ENCODE results near the gene ACP3.

ACP3 gene, protein sequence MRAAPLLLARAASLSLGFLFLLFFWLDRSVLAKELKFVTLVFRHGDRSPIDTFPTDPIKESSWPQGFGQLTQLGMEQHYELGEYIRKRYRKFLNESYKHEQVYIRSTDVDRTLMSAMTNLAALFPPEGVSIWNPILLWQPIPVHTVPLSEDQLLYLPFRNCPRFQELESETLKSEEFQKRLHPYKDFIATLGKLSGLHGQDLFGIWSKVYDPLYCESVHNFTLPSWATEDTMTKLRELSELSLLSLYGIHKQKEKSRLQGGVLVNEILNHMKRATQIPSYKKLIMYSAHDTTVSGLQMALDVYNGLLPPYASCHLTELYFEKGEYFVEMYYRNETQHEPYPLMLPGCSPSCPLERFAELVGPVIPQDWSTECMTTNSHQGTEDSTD

DNA sequence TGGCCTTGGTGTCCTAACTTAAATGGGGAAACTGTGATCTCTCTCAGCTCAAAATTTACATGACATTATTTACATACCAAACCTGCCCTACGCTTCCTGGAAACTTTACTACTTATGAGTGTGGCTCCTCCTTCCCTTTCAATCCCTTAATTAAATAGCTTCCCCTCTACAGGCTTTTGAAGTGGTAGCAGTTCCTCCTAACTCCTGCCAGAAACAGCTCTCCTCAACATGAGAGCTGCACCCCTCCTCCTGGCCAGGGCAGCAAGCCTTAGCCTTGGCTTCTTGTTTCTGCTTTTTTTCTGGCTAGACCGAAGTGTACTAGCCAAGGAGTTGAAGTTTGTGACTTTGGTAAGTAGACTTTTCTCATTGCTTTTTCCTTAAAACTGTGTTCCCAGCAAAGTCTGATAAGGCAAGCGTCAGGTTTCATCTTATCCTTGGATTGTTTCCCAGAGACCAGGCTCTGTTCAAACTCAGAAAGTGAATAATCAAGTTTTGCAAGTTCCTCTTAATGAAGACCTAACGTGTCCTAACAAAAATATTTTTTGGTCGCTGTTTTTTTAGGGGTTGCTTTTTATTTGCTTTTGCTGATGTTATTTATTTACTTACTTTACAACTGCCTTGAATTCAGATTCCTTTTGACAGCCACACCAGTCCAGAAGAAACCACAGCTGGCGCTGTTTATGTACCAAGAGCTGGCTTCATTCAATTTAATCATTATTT, at the start of gene ACP3:
TSS of gene ACP3 (plus strand) at position 179 of the 720 bp plus-strand sequence. CDS start at position 229, 50 bp downstream.
- no peaks in the 10 kb centered on the region for H3K9me3 Mint-ChIP-seq
- DNase-seq, result no peak
- no peaks in the 10 kb centered on the region for H3K36me3 Mint-ChIP-seq (ENCODE audit: low read depth)
- H3K27me3 Mint-ChIP-seq, result peaks cover 20% of the 10 kb centered on the region
- H3K27ac Mint-ChIP-seq, result no peak within 1 kb of the TSS
- no peak within 1 kb of the TSS for H3K4me3 Mint-ChIP-seq
- H3K4me1 Mint-ChIP-seq (ENCODE audit: low read depth), result no peaks in the 10 kb centered on the region

DNA sequence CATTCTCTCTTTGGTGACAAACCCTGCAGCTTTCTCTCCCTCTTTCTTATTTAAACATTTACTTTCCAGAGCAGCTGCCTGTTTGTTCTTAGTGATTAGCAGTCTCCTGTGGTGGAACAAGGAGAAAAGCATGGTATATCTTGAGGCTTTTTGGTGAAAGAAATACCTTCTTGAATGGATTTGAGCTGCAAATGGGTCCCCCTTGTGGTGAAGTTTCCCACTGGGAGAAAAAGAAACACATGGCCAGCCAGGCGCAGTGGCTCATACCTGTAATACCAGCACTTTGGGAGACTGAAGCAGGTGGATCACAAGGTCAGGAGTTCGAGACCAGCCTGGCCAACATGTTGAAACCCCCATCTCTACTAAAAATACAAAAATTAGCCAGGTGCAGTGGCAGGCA, 48.3 kb upstream of the ACP3 start:
- DNase-seq, result no peak
- Mint-ChIP-seq H3K27me3 (peaks cover 7% of the 10 kb centered on the region), H3K9me3 (no peaks in the 10 kb centered on the region), H3K4me3 (no peak overlapping the region), H3K4me1 (ENCODE audit: low read depth) (no peaks in the 10 kb centered on the region), H3K36me3 (ENCODE audit: low read depth) (no peaks in the 10 kb centered on the region), H3K27ac (no peak overlapping the region)

DNA sequence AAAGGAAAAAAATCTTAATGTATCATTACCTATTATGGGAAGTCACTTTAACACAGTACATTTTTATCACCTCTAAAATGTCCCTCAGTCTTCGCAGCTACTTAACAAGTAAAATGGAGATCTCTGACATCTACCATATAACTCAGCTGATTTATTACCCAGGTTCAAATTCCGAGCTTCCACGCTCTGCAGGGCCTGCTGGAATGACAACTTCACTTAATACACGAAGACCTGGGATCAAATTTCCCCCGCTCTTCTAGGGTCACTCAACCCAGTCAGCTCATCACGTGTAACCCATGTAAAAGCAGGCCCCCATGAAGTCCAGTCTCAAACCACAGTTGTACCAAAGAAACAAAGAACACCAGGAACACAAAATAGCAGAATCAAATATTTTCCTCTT, 44.2 kb upstream of the ACP3 start:
- Mint-ChIP-seq H3K27me3 (peaks cover 4% of the 10 kb centered on the region), H3K27ac (no peak overlapping the region), H3K4me1 (ENCODE audit: low read depth) (no peaks in the 10 kb centered on the region), H3K9me3 (peaks cover 12% of the 10 kb centered on the region), H3K36me3 (ENCODE audit: low read depth) (no peaks in the 10 kb centered on the region), H3K4me3 (no peak overlapping the region)
- no peak for DNase-seq

DNA sequence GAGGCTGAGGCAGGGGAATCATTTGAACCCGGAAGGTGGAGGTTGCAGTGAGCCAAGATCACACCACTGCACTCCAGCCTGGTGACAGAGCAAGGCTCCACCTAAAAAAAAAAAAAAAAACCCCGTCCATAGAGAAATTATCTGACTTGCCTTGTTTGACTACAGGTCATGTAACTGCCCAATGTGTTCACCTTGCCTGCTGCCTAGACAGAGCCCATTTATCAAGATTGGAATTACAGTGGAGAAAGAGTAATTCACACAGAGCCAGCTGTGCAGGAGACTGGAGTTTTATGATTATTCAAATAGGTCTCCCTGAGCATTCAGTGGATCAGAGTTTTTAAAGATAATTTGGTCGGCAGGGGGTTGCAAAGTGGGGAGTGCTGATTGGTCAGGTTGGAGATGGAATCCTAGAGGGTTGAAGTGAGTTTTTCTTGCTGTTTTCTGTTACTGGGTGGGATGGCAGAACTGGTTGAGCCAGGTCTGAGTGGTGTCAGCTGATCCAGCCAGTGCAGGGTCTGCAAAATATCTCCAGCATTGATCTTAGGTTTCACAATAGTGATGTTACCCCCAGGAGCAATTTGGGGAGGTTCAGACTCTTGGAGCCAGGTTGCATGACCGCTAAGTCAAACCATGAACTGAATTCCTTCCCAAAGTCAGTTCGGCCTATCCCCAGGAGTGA, 40.8 kb upstream of the ACP3 start:
- Mint-ChIP-seq H3K27me3 (peaks cover 2% of the 10 kb centered on the region), H3K4me3 (no peak overlapping the region), H3K27ac (no peak overlapping the region), H3K36me3 (ENCODE audit: low read depth) (no peaks in the 10 kb centered on the region), H3K4me1 (ENCODE audit: low read depth) (no peaks in the 10 kb centered on the region), H3K9me3 (peaks cover 12% of the 10 kb centered on the region)
- no peak for DNase-seq

DNA sequence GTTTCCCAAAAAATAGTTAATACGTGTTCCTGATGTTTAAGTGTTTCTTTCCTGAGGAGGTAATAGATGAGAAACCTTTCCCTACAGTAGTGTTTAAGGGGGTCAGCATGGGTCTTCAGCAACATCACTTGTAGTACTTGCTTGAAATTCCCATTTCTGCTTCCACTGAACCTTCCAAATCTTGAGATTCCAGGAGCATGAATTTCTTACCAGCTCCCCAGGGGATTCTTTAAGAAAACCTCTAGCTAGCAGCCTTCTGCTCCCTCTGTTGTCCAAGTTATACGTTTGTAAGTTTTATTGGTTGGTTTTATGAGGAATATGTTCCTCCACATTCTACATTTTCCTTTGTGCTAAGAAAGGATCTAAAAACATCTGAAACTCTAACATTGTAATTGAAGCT, 38.2 kb upstream of the ACP3 start:
- H3K36me3 Mint-ChIP-seq (ENCODE audit: low read depth), result no peaks in the 10 kb centered on the region
- no peak overlapping the region for H3K4me3 Mint-ChIP-seq
- peaks cover 5% of the 10 kb centered on the region for H3K27me3 Mint-ChIP-seq
- no peak overlapping the region for H3K27ac Mint-ChIP-seq
- H3K4me1 Mint-ChIP-seq (ENCODE audit: low read depth), result no peaks in the 10 kb centered on the region
- peaks cover 12% of the 10 kb centered on the region for H3K9me3 Mint-ChIP-seq
- DNase-seq, result no peak

DNA sequence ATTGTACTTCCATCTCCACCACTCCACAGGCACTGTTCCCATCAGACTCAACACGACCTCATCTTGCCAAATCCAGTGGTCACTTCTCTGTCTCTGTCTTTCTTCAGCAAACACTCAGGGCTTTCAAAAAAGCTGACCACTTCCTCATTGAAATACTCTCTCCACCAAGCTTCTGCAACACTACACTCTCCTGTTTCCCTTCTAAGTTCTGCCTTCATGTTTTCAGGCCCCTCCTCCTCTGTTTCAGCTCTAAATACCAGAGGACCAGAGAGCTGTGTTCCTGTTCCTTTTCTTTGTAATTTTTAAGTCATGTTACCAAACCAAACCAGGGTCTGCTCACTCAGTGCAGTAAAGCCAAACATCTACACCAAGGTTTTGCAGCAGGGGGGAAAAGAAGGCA, 33.8 kb upstream of the ACP3 start:
- Mint-ChIP-seq H3K27me3 (peaks cover 13% of the 10 kb centered on the region), H3K9me3 (peaks cover 3% of the 10 kb centered on the region), H3K36me3 (ENCODE audit: low read depth) (no peaks in the 10 kb centered on the region), H3K4me3 (no peak overlapping the region), H3K27ac (no peak overlapping the region), H3K4me1 (ENCODE audit: low read depth) (no peaks in the 10 kb centered on the region)
- DNase-seq, result no peak

DNA sequence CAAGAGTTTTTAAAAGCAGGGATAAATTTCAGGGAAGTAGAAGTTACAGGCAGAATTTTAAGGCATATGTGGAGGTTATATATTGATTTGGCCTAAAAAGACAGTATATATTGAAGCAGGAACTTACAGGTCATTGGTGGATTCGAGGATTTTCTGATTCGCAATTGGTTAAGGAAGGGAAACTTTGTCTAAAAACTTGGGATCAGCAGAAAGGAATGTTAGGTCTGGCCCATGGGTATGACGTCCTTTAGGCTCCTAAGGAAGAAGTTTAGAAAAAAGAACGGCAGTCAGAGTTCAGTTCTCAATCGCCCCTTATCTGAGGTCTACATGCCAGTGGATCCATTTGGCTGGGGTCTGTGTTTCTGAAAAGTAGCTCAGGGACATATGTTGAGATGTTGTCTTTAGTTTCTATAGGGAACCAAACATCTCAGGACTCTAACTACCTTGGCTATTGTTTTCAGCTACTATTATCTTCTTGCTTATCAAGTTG, 33.2 kb upstream of the ACP3 start:
- Mint-ChIP-seq H3K9me3 (peaks cover 3% of the 10 kb centered on the region), H3K4me3 (no peak overlapping the region), H3K36me3 (ENCODE audit: low read depth) (no peaks in the 10 kb centered on the region), H3K27me3 (peaks cover 13% of the 10 kb centered on the region), H3K27ac (no peak overlapping the region), H3K4me1 (ENCODE audit: low read depth) (no peaks in the 10 kb centered on the region)
- no peak for DNase-seq

DNA sequence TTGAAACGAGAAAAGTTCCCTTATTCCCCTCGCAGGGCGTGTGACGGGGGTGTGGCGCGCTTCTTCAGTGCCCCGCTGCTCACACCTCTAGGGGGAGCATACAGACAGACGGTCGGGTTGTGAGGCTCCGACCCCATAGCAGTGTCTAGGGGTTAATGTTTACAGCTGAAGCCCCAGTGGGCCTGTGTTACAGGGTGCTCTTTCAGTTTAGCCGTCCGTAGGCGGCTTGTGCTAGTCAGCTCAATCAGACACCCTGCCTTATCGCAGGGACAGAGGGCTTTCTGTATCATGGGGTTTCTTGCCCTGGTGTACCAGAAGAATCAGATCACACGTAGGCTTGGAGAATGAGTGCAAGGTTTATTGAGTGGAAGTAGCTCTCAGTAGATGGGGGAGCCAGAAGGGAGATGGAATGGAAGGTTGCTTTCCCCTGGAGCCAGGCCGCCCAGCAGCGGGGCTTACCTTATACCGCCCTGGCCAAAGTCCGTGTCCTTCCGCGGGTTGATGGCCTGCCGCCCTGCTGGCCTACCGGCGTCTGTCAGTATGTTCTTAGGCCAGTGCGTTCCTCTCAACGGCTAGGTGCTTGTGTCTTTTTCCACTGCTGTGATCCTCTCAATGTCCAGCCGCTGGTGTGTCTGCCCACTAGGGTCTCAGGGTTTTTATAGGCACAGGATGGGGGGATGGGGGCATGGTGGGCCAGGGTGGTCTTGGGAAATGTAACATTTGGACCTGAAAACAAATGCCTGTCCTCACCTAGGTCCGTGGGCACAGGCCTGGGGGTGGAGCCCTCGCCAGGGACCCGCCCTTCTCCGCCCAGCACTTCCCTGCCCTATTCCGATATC, 32.2 kb upstream of the ACP3 start:
- Mint-ChIP-seq H3K36me3 (ENCODE audit: low read depth) (no peaks in the 10 kb centered on the region), H3K27ac (no peak overlapping the region), H3K4me1 (ENCODE audit: low read depth) (no peaks in the 10 kb centered on the region), H3K4me3 (no peak overlapping the region), H3K9me3 (peaks cover 3% of the 10 kb centered on the region), H3K27me3 (peaks cover 20% of the 10 kb centered on the region)
- DNase-seq, result no peak

DNA sequence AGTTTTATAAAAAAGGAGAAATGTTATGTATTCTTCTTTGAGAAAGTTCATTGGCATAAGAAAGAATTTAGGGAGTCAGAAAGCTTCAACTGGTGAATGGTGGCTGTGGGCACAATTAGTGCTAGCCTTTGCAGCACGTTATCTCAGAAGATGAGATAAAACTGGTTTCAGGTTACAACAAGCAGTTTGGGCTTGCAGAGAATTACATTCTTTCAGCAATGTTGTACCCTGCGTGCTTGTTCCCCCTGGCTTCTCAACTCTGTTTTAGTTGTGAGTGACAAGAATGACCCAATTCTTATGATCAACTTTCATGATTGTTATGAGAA, 31.6 kb upstream of the ACP3 start:
- Mint-ChIP-seq H3K27ac (no peak overlapping the region), H3K36me3 (ENCODE audit: low read depth) (no peaks in the 10 kb centered on the region), H3K27me3 (peaks cover 24% of the 10 kb centered on the region), H3K9me3 (peaks cover 3% of the 10 kb centered on the region), H3K4me1 (ENCODE audit: low read depth) (no peaks in the 10 kb centered on the region), H3K4me3 (no peak overlapping the region)
- DNase-seq, result no peak

DNA sequence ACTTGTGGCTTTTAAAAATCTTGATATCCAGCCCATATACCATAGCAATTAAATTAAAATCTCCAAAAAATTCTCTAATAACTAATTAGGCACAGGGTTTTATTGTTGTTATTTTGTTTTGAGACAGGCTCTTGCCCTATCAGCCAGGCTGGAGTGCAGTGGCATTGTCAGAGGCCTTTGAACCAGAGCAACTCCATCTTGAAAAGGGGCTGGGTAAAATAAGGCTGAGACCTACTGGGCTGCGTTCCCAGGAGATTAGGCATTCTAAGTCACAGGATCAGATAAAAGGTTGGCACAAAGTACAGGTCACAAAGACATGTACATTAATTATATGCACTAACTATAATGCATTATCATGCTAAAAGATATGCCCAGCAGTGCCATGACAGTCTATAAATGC, 31.2 kb upstream of the ACP3 start:
- H3K9me3 Mint-ChIP-seq, result peaks cover 3% of the 10 kb centered on the region
- H3K27ac Mint-ChIP-seq, result no peak overlapping the region
- no peak overlapping the region for H3K4me3 Mint-ChIP-seq
- DNase-seq, result no peak
- H3K27me3 Mint-ChIP-seq, result peaks cover 27% of the 10 kb centered on the region
- no peaks in the 10 kb centered on the region for H3K4me1 Mint-ChIP-seq (ENCODE audit: low read depth)
- no peaks in the 10 kb centered on the region for H3K36me3 Mint-ChIP-seq (ENCODE audit: low read depth)

DNA sequence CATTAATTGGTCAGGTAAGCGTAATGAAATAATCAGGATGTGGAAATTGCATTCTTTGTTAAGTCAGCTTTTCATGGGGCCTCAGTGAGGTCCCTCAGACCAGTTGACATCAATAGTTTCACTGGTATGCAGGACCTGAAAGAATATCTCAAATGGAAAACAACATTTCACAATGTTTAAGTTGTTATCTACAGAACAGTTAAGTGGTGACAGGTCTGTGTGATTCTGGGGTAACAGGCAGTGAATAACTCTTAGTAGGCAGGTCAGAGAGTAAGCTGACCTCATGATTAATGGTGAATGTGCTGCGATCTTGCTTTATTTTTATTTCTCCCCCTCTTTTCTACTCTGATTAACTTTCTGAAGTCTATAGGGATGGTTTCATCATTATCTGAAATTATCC, 28.9 kb upstream of the ACP3 start:
- Mint-ChIP-seq H3K36me3 (ENCODE audit: low read depth) (no peaks in the 10 kb centered on the region), H3K27ac (no peak overlapping the region), H3K4me3 (no peak overlapping the region), H3K4me1 (ENCODE audit: low read depth) (no peaks in the 10 kb centered on the region), H3K27me3 (peaks cover 28% of the 10 kb centered on the region), H3K9me3 (peaks cover 3% of the 10 kb centered on the region)
- no peak for DNase-seq

DNA sequence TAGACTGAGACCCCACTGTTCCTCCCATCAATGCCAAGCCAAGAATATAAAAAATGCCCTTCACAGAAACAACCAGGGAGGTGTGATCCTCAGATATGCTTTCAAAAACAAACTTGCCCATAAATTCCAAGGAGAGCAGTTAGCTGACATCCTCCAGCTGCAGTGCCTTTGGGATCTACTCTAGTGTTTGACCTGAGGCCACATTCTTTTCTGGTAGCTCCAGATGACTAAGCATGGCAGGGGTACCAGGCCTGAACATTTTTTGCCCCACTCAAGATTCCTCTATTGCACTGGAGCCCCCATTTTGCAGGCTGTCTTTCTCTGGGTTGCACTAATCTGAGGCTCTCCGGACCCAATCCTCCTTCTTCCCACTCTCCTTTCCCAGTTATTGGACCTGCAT, 27.9 kb upstream of the ACP3 start:
- Mint-ChIP-seq H3K27ac (no peak overlapping the region), H3K27me3 (peaks cover 28% of the 10 kb centered on the region), H3K4me3 (no peak overlapping the region), H3K36me3 (ENCODE audit: low read depth) (no peaks in the 10 kb centered on the region), H3K9me3 (peaks cover 3% of the 10 kb centered on the region), H3K4me1 (ENCODE audit: low read depth) (no peaks in the 10 kb centered on the region)
- DNase-seq, result no peak

DNA sequence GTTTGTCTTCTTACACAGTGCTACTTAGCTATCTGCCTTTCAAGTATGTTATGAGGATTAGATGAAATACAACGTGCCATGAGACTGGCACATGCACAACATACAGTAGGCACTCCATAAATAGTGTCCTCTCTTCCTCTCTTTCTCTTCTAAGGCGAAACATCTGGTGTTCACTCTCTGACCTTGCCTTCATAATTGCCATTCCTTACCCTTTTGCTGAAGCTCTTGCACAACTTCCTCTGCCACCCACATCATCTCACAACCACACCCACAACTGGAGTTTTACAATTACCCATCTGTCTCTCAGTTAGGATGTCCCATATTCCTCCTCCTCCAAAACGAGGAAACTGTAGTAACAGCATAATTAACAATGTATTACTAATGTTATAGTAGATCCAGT, 26.4 kb upstream of the ACP3 start:
- H3K27me3 Mint-ChIP-seq, result peaks cover 26% of the 10 kb centered on the region
- H3K27ac Mint-ChIP-seq, result no peak overlapping the region
- H3K4me3 Mint-ChIP-seq, result no peak overlapping the region
- no peaks in the 10 kb centered on the region for H3K36me3 Mint-ChIP-seq (ENCODE audit: low read depth)
- no peak for DNase-seq
- peaks cover 6% of the 10 kb centered on the region for H3K9me3 Mint-ChIP-seq
- no peaks in the 10 kb centered on the region for H3K4me1 Mint-ChIP-seq (ENCODE audit: low read depth)

DNA sequence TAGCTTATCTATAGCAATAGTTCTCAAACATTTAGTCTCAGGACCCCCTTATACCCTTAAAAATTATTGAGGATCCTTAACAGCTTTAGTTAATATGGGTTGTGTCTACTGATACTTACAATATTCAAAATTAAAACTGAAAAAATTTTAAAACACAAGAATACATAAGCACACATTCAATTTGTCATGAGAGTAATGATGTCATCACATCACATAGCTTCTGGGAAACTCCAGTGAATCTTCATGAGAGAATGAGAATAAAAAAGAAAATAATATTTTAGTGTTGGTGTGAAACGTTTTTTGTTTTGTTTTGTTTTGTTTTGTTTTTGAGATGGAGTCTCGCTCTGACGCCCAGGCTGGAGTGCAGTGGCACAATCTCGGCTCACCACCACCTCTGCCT, 25.2 kb upstream of the ACP3 start:
- Mint-ChIP-seq H3K36me3 (ENCODE audit: low read depth) (no peaks in the 10 kb centered on the region), H3K27me3 (peaks cover 26% of the 10 kb centered on the region), H3K4me1 (ENCODE audit: low read depth) (no peaks in the 10 kb centered on the region), H3K9me3 (peaks cover 9% of the 10 kb centered on the region), H3K27ac (no peak overlapping the region), H3K4me3 (no peak overlapping the region)
- DNase-seq, result no peak
